ENCODE measurements around the gene CFL2.

- TF ChIP-seq EZH2 (IDR thresholded peaks at IDR 0.05) (no peak), POLR2AphosphoS5 (IDR thresholded peaks at IDR 0.05; ENCODE audit: borderline replicate concordance, low read depth, low read length) (peak; percentile 55; the same call in 1 of the 2 replicates)
Observed at GRCh38 chr14:34665785-34666435, 48.5 kb downstream of the CFL2 start.

Data from SK-N-MC (cell line).